22Rv1 (cell line): ENCODE measurements around the gene BFSP2.

ENCODE experiments used
- ZFX ChIP-seq: fragments of 450-650 bp; IDR thresholded peaks from 2 replicates; pipeline ENCODE4 v1.6.1; 2017; ENCODE audit warnings: antibody characterized with exemption, borderline replicate concordance
- TF ChIP-seq, protein P1 (sequence below): fragments of 450-650 bp; IDR thresholded peaks from 2 replicates; pipeline ENCODE4 v1.5.1; 2017; ENCODE audit warnings: mild to moderate bottlenecking

DNA sequence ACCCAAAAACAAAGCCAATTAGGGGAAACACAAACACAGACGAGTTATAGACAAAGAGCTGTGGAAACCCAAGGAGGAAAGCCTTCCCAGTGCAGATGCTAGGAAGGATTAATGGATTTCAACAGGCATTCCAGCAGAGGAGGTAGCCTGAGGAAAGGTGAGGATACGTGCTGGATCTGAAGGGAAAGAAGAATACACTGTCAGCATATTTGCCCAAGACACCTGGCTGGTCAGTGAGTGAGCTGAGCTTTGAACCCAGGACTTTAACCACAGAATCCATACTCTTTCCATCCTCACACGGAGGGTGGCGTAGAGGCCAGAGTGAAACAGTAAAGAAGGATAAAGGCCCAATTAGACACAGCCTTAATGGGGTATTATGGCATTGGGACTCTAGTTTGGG lies 9.1 kb upstream of the BFSP2 start:
- TF ChIP-seq, protein P1, sequence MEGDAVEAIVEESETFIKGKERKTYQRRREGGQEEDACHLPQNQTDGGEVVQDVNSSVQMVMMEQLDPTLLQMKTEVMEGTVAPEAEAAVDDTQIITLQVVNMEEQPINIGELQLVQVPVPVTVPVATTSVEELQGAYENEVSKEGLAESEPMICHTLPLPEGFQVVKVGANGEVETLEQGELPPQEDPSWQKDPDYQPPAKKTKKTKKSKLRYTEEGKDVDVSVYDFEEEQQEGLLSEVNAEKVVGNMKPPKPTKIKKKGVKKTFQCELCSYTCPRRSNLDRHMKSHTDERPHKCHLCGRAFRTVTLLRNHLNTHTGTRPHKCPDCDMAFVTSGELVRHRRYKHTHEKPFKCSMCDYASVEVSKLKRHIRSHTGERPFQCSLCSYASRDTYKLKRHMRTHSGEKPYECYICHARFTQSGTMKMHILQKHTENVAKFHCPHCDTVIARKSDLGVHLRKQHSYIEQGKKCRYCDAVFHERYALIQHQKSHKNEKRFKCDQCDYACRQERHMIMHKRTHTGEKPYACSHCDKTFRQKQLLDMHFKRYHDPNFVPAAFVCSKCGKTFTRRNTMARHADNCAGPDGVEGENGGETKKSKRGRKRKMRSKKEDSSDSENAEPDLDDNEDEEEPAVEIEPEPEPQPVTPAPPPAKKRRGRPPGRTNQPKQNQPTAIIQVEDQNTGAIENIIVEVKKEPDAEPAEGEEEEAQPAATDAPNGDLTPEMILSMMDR = no peak
- no peak for TF ChIP-seq ZFX
